ENCODE measurements around the gene TNFRSF1B.
A peak's percentile ranks its signal among the peaks of the same experiment; 100 is the strongest.

TNFRSF1B gene

DNA sequence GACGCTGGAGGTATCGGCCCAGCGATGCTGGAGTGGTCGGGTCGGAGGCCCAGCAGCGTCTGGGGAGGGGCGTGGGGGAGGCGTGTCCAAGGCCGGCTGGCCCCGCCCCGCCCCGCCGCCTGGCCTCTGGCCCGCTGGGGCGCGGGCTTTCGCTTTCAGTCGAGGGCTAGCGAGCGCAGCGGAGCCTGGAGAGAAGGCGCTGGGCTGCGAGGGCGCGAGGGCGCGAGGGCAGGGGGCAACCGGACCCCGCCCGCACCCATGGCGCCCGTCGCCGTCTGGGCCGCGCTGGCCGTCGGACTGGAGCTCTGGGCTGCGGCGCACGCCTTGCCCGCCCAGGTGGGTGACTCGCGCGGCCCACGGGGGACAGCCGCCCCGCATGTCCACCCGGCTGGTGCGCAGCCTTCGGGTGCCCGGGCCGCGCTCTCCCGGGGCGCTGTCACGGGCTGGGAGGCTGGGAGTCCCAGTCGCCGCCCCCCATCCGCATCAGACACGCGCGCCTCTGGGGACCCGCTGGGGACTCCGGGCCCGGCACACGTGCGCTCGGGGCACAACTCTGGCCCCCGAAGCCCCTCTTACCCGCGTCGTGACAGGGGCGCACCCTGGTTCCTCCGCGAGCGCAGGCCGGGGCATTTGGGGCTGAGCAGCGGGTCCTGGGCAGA, at the start of gene TNFRSF1B:
TSS of gene TNFRSF1B (plus strand) at position 158 of the 659 bp plus-strand sequence. CDS start at position 259, 101 bp downstream.
- CTCF ChIA-PET = no interaction called here
- DNase-seq (ENCODE audit: extremely low spot score) = no peak
- POLR2A ChIA-PET = no interaction called here
- TF ChIP-seq HDGF (IDR thresholded peaks at IDR 0.05; ENCODE audit: borderline replicate concordance) (no peak), ZNF384 (IDR thresholded peaks at IDR 0.05) (no peak), CTBP1 (IDR thresholded peaks at IDR 0.05; ENCODE audit: borderline replicate concordance) (no peak), TARDBP (IDR thresholded peaks at IDR 0.05) (no peak), ELF4 (IDR thresholded peaks at IDR 0.05) (no peak), L3MBTL2 (conservative IDR thresholded peaks at IDR 0.05) (no peak), BHLHE40 (IDR thresholded peaks at IDR 0.05; ENCODE audit: borderline replicate concordance) (no peak), FOXM1 (IDR thresholded peaks at IDR 0.05; ENCODE audit: borderline replicate concordance) (no peak), NFRKB (IDR thresholded peaks at IDR 0.05) (no peak), FOXA1 (IDR thresholded peaks at IDR 0.05) (no peak), FOXK2 (IDR thresholded peaks at IDR 0.05) (no peak), SUZ12 (IDR thresholded peaks at IDR 0.05) (no peak), ARNT (IDR thresholded peaks at IDR 0.05) (no peak)

GRCh38 chr1:12121212-12122003, 45.4 kb upstream of the TNFRSF1B start:
- POLR2A ChIA-PET = no interaction called here
- no peak for DNase-seq (ENCODE audit: extremely low spot score)
- CTCF ChIA-PET = interaction anchor here (0.7 to 1.1 kb wide), 2 partner anchors 84 to 88 kb away, joined by 3 to 5 read pairs; no protein-coding TSS in a partner anchor
- TF ChIP-seq PKNOX1 (IDR thresholded peaks at IDR 0.05) (no peak), FOXA1 (IDR thresholded peaks at IDR 0.05) (no peak), ARNT (IDR thresholded peaks at IDR 0.05) (no peak), FOXK2 (IDR thresholded peaks at IDR 0.05) (no peak), NFRKB (IDR thresholded peaks at IDR 0.05) (no peak), FOXM1 (IDR thresholded peaks at IDR 0.05; ENCODE audit: borderline replicate concordance) (no peak), ELF4 (IDR thresholded peaks at IDR 0.05) (no peak), BHLHE40 (IDR thresholded peaks at IDR 0.05; ENCODE audit: borderline replicate concordance) (no peak), SP1 (IDR thresholded peaks at IDR 0.05) (no peak), TARDBP (IDR thresholded peaks at IDR 0.05) (no peak), LEF1 (IDR thresholded peaks at IDR 0.05; ENCODE audit: borderline replicate concordance) (no peak)

DNA sequence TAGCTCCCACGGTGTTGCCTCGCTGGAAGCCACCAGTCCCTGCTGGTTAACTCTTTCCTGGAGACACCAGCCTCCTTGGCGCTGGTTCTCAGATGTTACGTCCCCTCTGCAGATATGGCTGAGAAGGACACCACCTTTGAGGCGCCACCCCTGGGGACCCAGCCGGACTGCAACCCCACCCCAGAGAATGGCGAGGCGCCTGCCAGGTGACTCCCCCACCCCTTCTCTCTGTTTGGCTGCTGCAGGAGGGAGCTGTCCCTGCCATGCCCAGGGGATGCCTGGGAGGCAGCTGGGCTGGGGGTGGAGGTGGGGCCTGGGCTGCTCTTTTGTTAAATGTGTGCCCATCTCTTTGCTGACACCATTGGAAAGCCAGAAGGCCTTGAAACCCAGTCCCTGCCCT, 43.6 kb upstream of the TNFRSF1B start:
- ChIA-PET POLR2A (no interaction called here), CTCF (interaction anchor here (1.8 to 5.2 kb wide), 3 partner anchors 12 to 85 kb away, joined by 6 to 72 read pairs (median 15); no protein-coding TSS in a partner anchor)

DNA sequence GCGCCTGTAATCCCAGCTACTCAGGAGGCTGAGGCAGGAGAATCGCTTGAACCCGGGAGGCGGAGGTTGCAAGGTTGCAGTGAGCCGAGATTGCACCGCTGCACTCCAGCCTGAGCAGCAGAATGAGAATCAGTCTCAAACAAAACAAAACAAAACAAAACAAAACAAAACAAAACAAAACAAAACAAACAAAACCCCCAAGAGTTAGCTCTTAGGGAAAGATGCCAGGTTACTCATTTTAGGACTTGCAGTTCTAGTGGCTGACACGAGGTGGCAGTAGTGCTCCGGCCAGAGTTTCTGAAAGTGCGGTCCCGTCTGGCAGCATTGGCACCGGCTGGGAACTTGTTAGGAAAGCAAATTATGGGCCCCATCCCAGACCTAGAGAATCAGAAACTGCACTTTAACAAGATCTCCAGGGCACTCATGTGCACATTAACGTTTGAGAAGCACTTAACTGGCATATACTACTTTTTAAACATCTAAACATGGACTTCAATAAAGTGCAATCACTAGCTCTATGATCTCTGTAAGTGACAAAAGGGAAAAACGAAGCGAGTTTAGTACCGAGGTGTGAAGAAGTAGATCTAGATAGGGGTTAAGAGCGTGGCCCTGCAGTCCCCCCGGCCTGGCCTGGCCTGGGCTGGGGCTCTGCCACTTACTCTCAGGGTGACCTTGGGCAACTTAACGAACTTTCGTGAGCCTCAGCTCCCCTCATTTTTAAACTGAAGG, 41.9 kb upstream of the TNFRSF1B start:
- ChIA-PET CTCF (interaction anchor here (0.6 to 5.2 kb wide), 27 partner anchors 10 to 173 kb away, joined by 3 to 72 read pairs (median 6); no protein-coding TSS in a partner anchor), POLR2A (no interaction called here)
- TF ChIP-seq FOXA1 (IDR thresholded peaks at IDR 0.05) (no peak), FOXM1 (IDR thresholded peaks at IDR 0.05; ENCODE audit: borderline replicate concordance) (no peak), BHLHE40 (IDR thresholded peaks at IDR 0.05; ENCODE audit: borderline replicate concordance) (no peak), ARNT (IDR thresholded peaks at IDR 0.05) (no peak), CTBP1 (IDR thresholded peaks at IDR 0.05; ENCODE audit: borderline replicate concordance) (no peak), PKNOX1 (IDR thresholded peaks at IDR 0.05) (no peak), SUZ12 (IDR thresholded peaks at IDR 0.05) (no peak), TARDBP (IDR thresholded peaks at IDR 0.05) (no peak), LEF1 (IDR thresholded peaks at IDR 0.05; ENCODE audit: borderline replicate concordance) (no peak), NFRKB (IDR thresholded peaks at IDR 0.05) (no peak), HDGF (IDR thresholded peaks at IDR 0.05; ENCODE audit: borderline replicate concordance) (no peak), FOXK2 (IDR thresholded peaks at IDR 0.05) (no peak), L3MBTL2 (conservative IDR thresholded peaks at IDR 0.05) (no peak)
- DNase-seq (ENCODE audit: extremely low spot score) = peak; percentile 74

More for the DNA sequence above, 43.6 kb upstream of the TNFRSF1B start:
- TF ChIP-seq BHLHE40 (IDR thresholded peaks at IDR 0.05; ENCODE audit: borderline replicate concordance) (no peak), SP1 (IDR thresholded peaks at IDR 0.05) (no peak), TARDBP (IDR thresholded peaks at IDR 0.05) (no peak), SUZ12 (IDR thresholded peaks at IDR 0.05) (no peak), NFRKB (IDR thresholded peaks at IDR 0.05) (no peak), HDGF (IDR thresholded peaks at IDR 0.05; ENCODE audit: borderline replicate concordance) (no peak), FOXK2 (IDR thresholded peaks at IDR 0.05) (no peak), L3MBTL2 (conservative IDR thresholded peaks at IDR 0.05) (no peak), LEF1 (IDR thresholded peaks at IDR 0.05; ENCODE audit: borderline replicate concordance) (no peak), FOXM1 (IDR thresholded peaks at IDR 0.05; ENCODE audit: borderline replicate concordance) (no peak), PKNOX1 (IDR thresholded peaks at IDR 0.05) (no peak), ARNT (IDR thresholded peaks at IDR 0.05) (no peak), FOXA1 (IDR thresholded peaks at IDR 0.05) (no peak), ZNF384 (IDR thresholded peaks at IDR 0.05) (no peak), CTBP1 (IDR thresholded peaks at IDR 0.05; ENCODE audit: borderline replicate concordance) (no peak), ELF4 (IDR thresholded peaks at IDR 0.05) (no peak)
- no peak for DNase-seq (ENCODE audit: extremely low spot score)
